HG03354 (cell line): ENCODE data around the gene SLC39A6.
A peak's percentile ranks its signal among the peaks of the same experiment; 100 is the strongest.
"Not testable (repeated sequence)": the region's sequence is repeated elsewhere in the genome, so short reads cannot be mapped to it uniquely, and the experiment has no call there.

ENCODE experiments used
- ATAC-seq: cut with Tn5 transposase; IDR thresholded peaks from one replicate; pipeline ENCODE4 v1.9.1; 2021; ENCODE audit warnings: mild to moderate bottlenecking; ENCODE audit not compliant: unreplicated experiment, poor library complexity, severe bottlenecking

SLC39A6 gene

DNA sequence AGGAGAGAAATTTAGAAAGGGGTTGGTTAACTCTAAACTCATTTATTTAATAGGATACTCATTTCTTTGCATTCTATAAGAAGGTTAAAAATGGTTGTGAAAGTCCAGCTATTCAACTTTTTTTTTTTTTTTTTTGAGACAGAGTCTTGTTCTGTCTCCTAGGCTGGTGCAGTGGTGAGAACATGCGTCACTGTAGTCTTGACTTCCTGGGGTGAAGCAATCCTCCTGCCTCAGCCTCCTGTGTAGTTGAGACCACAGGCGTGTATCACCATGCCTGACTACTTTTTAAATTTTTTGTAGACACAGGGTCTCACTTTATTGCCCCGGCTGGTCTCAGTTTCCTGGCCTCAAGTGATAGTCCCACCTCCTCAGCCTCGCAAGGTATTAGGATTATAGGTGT, 12.4 kb upstream of the SLC39A6 start:
- ATAC-seq, result no peak

DNA sequence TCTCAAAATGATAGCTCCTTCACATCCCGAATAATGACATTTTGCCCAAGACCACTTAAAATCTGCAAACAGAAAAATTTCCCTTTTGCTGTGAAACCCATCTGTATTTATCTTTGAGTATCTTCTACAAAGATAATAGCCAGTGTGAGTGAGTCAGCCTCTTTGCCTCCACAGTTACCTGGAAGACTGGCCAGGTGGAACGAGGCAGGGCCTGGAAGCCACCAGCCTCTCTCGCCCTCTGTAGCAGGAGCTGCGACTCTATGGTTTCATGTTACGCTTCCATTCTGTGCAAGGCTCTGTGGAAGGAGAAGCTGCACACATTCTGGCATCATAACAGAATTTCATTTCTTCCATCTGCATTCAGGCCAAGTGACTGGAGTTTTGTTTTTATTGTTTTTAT, 10.1 kb upstream of the SLC39A6 start:
- ATAC-seq, result no peak

DNA sequence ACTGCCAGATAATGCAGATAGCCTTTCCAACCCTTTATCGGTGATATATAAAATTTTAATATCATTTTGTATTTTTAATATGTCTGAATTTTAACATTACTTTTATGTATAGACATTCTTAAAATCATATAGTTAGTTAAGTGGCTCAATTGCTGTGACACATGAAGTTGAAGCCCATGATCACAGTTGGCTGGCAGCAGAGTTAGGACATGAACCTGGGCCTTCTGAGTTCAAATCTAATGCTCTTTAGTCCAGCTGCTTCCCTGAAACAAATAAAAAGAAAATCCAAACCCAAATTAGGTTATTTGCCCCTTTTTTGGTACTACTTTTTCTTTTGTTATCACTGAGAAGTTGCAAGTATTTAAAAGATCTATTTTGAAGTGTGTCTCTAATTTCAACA, 6.1 kb upstream of the SLC39A6 start:
- no peak for ATAC-seq

DNA sequence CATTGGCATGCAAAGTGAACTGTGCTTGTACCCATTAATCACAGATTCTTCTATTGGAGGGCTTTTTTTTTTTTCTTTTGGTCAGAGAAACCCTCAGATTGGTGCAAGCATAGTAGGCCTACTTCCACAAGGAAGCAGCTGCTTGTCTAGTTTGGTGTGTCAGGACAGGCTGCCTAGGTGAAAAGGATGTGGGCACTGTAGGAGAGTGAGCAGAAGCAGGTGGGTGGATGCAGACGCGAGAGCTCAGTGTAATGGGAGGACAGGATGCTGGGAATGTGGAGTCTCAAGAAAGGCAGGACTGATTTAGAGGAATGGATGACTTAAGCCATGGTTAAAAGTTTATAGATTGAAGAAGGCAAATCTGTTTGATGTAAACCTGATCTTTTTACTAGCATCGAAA, 3.6 kb upstream of the SLC39A6 start:
- ATAC-seq, result no peak

DNA sequence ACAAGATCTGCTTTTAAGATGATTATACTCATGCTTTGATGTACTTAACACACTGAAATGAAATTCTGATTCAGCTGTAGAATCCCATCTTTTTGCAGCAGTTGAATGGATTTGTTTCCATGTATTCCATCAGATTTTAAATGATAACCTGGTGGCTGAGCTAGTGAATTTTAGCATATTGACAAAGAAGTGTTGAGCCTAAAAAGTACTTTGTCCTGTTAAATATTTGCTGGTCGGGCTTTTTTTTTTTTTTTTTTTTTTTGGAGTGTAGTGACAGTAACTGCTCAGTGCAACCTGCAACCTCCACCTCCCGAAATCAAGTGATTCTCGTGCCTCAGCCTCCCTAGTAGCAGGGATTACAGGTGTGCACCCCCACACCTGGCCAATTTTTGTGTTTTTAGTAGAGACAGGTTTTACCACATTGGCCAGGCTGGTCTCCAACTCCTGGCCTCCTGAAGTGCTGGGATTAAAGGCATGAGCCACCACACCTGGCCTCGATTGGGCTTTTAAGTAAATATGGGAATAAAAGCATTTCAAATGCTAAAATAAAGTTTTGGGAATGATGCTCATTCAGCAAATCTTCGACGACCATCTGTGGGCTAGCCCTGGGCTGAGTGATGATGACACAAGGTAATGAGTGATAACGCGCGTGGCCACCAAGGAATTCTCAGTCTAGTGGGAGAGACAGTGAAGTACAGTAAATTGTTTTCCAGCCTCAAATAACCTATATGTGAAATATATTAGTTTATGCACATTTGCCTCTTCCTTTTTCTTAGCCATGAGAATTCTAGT, 2.7 kb upstream of the SLC39A6 start:
- ATAC-seq, result no peak

DNA sequence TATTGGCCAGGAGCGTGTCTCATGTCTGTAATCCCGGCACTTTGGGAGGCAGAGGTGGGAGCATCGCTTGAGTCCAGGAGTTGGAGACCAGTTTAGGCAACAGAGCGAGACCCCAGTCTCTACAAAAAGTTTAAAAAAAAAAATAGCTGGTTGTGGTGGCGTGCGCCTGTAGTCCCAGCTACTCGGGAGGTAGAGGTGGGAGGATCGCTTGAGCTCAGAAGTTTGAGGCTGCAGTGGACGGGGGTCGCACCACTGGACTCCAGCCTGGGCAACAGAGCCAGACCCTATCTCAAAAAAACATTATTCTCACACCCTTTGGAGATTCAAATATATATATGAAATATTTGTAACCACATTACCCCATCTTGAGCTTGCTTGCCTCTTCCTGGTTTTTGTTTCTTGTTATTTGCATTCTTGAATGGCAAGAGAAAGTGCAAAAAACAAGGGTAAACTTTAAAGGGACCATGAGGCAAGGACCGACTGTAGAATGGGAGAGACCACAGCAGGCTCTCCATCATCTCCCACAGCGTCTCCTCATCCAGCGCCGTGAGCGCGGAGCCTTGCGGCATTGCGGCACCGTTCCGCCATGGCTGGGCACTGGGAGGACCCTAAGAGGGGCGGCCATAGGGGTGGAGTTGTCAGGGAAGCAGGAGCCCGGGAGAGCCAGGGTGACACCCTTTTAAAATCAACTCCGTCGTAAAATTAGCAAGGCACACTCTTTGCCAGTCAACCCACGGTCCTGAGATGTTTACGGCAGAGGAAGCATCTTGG, 1.9 kb upstream of the SLC39A6 start:
- no peak for ATAC-seq

DNA sequence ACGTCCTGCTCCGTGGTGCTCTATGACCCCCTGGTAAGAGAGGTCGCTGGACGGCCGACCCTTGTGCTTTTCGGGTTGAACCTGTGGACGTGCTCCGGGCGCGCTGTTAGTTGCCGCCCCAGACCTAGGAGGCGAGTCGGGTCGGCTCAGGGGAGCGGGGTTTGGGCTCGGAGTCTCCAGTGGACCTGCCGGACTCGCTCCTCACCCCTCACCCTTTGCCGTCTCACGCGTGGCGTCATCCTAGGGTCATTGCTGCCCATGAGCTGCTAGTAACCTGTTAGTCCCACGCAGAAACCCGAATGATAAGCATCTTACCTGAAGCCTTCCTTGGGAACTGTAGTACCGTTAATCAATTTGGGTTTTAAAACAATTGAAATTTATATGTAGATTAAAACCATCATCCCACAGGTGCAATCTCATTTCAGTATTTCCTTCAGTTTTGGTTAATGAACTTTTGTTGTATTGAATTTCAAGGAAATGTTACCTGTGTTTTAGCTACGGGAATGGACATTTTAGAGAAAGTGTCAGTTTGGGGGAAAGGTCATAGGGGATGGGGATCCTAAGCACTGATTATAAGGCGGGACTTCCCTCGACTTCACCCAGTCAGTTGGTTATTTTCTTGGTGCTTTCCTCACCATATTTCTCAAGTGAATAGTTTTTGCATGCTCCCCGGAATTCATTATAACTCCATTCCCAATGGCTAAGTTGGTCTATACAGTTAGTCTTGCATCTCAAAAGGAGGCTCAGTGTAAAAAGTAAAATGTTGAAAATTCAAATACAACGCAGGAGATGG, 1.1 kb upstream of the SLC39A6 start:
- ATAC-seq, result peak; percentile 26

DNA sequence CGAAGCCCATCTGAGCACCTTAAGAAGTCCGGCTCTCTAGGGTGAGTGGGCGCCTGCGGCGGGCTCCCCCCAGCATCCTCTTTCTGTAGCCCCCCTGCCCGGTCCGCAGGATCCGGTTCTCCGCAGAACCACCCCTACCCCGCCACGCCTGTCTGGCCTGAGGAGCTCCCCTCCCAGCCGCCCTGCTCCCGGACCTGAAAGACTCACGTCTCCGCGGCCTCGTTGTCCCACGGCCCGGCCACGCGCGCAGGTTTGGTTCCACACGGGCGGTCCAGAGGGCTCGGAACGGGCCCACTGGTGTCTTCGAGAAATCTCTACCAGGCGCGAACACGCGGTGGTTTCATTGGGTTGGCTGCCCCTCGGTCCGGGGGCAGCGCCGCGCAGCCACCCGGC, 237 bp downstream of the SLC39A6 start:
- ATAC-seq, result peak; percentile 20

DNA sequence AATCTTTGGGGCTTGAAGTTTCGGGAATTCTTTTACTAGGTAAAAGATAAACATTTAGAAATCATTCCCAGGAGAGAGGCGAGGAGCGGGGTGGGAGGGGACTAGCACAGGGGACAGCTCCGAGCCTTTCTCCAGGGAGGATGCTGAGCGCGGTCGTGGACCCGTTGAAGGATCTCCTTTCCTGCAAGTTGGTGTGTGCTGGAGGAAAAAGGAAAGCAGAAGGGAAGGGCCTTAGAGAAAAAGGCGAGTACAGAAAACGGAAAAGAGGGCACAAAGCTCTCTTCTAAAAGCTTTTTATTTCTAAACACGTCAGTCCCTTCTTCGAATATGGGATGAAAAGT, 640 bp downstream of the SLC39A6 start:
- ATAC-seq, result no peak

DNA sequence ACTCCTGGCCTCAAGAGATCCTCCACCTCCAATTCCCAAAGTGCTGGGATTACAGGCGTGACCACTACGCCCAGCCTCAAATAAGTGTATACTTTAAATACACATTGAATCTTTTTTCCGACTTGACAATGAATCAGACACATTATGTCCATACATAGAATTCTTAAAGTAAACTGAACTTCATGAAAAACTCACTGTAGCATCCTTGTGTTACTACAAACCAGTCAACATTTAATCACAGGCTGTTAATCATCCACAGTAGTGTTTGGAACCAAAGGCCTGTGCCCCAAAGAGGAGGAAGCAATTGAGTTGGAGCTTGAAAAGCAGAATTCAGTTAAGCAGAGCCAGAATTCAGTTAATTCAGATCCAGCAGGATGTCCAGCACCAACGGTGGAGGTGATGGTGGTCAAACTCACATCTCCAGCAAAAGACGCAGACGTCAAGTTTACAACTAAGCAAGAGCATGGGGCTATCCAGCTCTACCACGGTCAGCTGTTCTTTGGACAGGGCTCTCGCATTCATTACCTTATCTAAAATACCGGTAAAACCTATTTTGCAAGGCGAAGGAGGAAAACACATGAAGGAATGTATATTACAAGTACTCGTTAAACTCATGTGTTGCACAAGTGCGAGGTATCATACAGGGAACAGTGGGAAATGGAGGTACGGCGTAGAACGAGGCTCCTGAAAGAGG, 1.2 kb downstream of the SLC39A6 start:
- ATAC-seq, result no peak

DNA sequence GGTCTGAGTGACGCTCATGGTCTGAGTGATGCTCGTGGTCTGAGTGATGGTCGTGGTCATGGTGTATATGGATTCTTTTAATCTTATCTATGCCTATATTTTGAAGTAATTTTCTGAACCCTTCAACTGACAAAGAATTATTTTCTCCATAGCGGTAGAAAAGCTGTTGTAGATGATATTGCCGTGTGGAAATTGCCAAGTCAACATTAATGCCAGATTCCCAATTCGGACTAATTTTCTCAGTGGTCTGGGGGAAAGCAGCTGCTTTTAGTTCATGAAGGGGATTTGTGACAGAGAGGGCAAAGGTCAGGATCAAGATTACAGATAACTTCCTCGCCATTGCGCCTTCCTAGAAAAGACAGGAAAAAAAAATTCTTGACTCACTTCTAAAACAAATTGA, 2.5 kb downstream of the SLC39A6 start:
- no peak for ATAC-seq

DNA sequence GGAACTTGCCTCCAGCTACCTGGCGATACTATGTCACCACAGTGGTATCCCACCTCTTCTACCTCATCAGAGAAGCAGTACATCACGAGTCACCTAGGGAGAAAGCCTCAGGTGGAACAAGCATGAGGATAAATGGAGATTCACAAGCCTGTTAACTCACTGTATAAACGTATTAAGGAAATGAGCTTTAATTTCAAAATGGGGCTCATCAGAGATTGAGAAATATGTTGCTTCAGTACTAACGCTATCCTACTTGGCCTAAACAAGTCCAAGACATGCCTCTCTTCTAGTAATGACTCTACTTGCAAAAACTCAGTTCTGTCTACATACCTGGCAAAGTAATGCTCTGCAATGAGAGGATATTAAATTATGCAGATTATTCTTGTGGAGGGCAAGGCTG, 4.3 kb downstream of the SLC39A6 start:
- ATAC-seq, result no peak

DNA sequence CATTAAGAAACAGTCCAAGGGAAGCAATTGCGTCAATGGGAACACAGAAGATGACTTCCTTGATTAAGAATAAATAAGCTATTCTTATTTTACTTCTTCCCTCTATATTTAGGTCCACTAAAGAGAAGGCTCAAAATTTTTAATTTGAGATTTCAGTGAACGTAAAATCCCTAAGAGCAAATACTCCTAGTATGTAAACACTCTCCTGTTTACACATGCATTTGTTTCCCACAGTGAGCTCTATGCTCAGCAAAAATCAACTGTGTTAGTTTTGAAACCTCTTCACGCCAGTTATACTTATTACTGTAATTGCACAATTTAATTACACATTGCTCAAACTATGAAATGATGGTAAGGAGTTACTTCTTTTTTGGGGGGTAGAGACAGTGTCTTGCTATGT, 8.8 kb downstream of the SLC39A6 start:
- ATAC-seq, result no peak

DNA sequence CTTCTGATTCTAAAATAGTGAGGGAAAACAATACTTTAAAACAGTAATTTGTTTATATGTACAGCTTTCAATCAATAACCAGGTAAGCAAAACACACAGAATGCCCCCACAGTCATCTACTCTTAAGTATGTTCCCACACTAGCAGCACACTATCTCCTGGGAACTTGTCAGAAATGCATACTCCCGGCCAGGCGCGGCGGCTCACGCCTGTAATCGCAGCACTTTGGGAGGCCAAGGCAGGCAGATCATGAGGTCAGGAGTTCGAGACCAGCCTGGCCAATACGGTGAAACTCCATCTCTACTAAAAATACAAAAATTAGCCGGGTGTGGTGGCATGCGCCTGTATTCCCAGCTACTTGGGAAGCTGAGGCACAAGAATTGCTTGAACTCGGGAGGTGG, 12.4 kb downstream of the SLC39A6 start:
- ATAC-seq, result not testable (repeated sequence)

DNA sequence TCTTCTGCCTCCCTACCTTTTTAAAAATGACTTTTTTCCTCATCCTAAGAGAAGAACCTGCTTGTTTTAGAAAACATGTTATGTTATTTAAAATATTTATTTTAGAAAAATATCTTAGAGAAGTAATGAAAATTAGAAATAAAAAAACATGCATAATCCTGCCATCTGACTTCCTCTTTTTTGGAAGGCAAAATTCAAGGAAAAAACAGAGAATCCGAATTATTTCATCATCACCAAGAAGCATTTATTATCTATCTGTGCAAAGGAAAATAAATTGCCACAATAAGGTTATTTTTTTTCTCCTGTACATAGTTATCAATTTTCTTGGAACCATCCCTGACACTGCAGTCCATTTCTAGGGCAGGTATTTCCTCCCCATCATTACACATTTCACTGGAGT, 14.4 kb downstream of the SLC39A6 start:
- no peak for ATAC-seq

DNA sequence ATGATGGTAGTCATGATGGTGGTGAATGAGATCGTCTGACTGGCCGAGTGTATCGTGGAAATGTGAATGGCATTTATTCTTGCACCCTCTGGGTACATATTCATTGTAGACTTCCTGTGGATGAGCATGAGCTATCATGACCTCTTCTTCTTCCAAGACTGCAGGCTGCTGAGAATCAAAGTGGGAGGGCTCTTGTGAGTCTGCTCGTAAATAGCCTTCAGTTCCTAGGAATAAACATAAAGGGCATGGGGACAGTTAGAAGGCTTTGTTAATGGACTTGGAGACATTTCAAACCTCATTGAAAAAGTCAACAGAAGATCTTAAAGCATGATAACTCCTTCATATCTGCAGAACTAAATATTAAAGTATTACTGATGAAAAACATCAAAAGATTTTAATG, 14.9 kb downstream of the SLC39A6 start:
- no peak for ATAC-seq

DNA sequence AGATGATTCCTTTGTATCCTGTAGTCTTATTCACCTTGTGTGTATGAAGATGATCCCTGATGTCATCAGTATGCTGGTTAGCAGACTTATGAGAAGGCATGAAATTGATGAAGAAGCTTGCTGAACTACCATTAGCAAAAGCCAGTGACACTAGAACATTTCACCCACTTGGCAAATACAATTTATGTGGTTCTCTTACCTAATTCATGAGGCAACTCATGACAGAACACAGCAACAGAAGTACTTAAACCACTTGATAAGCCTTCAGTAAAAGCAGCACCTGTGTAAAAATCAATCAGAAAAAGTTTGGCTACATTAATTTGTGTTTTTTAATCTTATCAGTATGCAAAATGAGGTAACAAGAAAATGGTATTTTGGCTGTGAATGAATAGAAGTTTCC, 16.8 kb downstream of the SLC39A6 start:
- ATAC-seq, result no peak

DNA sequence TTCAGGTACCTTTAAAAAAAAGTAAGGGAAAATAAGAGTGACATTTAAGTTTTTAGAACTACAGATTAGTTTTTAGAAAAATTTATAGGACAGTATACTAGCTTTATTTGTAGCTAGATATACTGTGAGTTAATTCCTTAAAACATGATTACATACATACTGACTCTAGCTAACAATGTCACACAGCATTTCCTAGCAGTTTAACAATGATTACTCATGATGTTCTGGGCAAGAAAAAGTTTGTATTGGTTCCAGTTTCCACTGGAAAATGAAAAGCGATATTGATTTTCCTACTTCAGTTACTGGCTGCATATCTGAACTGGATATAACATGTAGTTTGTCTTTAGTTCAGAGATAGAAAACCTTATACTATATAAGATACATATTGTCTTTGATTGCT, 19.4 kb downstream of the SLC39A6 start:
- ATAC-seq, result no peak

DNA sequence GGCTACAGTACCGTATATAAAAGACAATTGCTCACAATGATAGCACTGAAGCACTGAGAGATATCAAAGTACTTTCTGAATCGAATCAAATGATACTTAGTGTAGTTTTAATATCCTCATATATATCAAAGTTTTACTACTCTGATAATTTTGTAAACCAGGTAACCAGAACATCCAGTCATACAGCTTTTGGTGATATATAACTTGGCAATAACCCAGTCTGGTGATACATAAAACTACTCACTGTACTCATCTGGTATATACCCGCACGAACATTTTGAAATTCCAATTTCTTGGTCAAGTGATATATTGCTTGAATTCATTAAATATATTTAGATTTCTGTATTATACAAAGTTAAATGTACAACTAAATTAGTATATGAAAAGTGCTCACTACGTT, 20.5 kb downstream of the SLC39A6 start:
- ATAC-seq, result no peak

DNA sequence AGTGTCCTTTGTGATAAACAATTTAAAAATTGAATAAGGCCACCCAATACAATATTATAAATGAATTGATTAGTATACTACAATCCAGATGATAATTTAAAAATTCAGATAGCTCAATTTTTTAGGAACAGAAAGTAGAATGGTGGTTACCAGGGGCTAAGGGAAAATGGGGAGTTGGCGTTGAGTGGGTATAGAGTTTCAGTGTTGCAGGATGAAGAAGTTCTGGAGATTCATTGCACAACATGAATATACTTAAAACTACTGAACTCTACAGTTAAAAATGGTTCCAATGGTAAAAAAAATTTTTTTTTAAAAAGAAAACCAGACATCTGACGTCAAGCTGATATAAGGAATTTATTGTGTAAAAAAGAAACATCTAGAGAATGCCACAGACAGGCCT, 20.9 kb downstream of the SLC39A6 start:
- no peak for ATAC-seq
